Measurements from ENCODE around the gene TUBB3.
"Not testable (repeated sequence)": the region's sequence is repeated elsewhere in the genome, so short reads cannot be mapped to it uniquely, and the experiment has no call there.

TUBB3 gene

GRCh38 chr16:89931305-89931896, 8.3 kb downstream of the TUBB3 start:
- Histone ChIP-seq H3K36me3 (ENCODE audit: control insufficient read depth, insufficient read depth, low read length) (peaks cover 39% of the 10 kb centered on the region), H3K27ac (ENCODE audit: low read length) (no peak overlapping the region), H3K9me3 (ENCODE audit: control insufficient read depth, insufficient read depth, low read length) (no peaks in the 10 kb centered on the region), H3K27me3 (ENCODE audit: control insufficient read depth, insufficient read depth, low read length) (no peaks in the 10 kb centered on the region), H3K4me1 (ENCODE audit: control insufficient read depth, insufficient read depth, low read length) (no peaks in the 10 kb centered on the region), H3K4me3 (ENCODE audit: low read length) (no peak overlapping the region; the same call in 1 of the 2 replicates)
- WGBS (ENCODE audit: insufficient coverage, insufficient read length) = no CpG with 5 or more reads among the region's 16 CpGs
- no peak for DNase-seq (ENCODE audit: low read depth, low spot score)

- no peaks in the 10 kb centered on the region for H3K9me3 ChIP-seq (ENCODE audit: control insufficient read depth, insufficient read depth, low read length)
- H3K4me3 ChIP-seq (ENCODE audit: low read length) = no peak overlapping the region
- H3K36me3 ChIP-seq (ENCODE audit: control insufficient read depth, insufficient read depth, low read length) = peaks cover 39% of the 10 kb centered on the region
- no peak overlapping the region for H3K27ac ChIP-seq (ENCODE audit: low read length)
- DNase-seq (ENCODE audit: low read depth, low spot score) = no peak
- no peaks in the 10 kb centered on the region for H3K4me1 ChIP-seq (ENCODE audit: control insufficient read depth, insufficient read depth, low read length)
- WGBS (ENCODE audit: insufficient coverage, insufficient read length) = no CpG with 5 or more reads among the region's 6 CpGs
- no peaks in the 10 kb centered on the region for H3K27me3 ChIP-seq (ENCODE audit: control insufficient read depth, insufficient read depth, low read length)
These were observed 8.8 kb downstream of the TUBB3 start for GRCh38 chr16:89931964-89932363.

- H3K27ac ChIP-seq (ENCODE audit: low read length); H3K9me3 ChIP-seq (ENCODE audit: control insufficient read depth, insufficient read depth, low read length); H3K4me1 ChIP-seq (ENCODE audit: control insufficient read depth, insufficient read depth, low read length); DNase-seq (ENCODE audit: low read depth, low spot score); H3K4me3 ChIP-seq (ENCODE audit: low read length); H3K27me3 ChIP-seq (ENCODE audit: control insufficient read depth, insufficient read depth, low read length): not testable (repeated sequence)
- peaks cover 39% of the 10 kb centered on the region for H3K36me3 ChIP-seq (ENCODE audit: control insufficient read depth, insufficient read depth, low read length)
- no CpG with 5 or more reads among the region's 29 CpGs for WGBS (ENCODE audit: insufficient coverage, insufficient read length)
These were observed 10.9 kb downstream of the TUBB3 start for GRCh38 chr16:89934019-89934418.

GRCh38 chr16:89934611-89935553, 11.7 kb downstream of the TUBB3 start:
- H3K9me3 ChIP-seq (ENCODE audit: control insufficient read depth, insufficient read depth, low read length) = no peaks in the 10 kb centered on the region
- H3K27ac ChIP-seq (ENCODE audit: low read length) = no peak overlapping the region
- no CpG with 5 or more reads among the region's 61 CpGs for WGBS (ENCODE audit: insufficient coverage, insufficient read length)
- no peaks in the 10 kb centered on the region for H3K4me1 ChIP-seq (ENCODE audit: control insufficient read depth, insufficient read depth, low read length)
- H3K27me3 ChIP-seq (ENCODE audit: control insufficient read depth, insufficient read depth, low read length) = no peaks in the 10 kb centered on the region
- H3K4me3 ChIP-seq (ENCODE audit: low read length) = no peak overlapping the region
- DNase-seq (ENCODE audit: low read depth, low spot score) = no peak
- peaks cover 39% of the 10 kb centered on the region for H3K36me3 ChIP-seq (ENCODE audit: control insufficient read depth, insufficient read depth, low read length)

- H3K27me3 ChIP-seq (ENCODE audit: control insufficient read depth, insufficient read depth, low read length); H3K4me3 ChIP-seq (ENCODE audit: low read length); H3K9me3 ChIP-seq (ENCODE audit: control insufficient read depth, insufficient read depth, low read length); H3K27ac ChIP-seq (ENCODE audit: low read length); H3K4me1 ChIP-seq (ENCODE audit: control insufficient read depth, insufficient read depth, low read length); DNase-seq (ENCODE audit: low read depth, low spot score): not testable (repeated sequence)
- H3K36me3 ChIP-seq (ENCODE audit: control insufficient read depth, insufficient read depth, low read length) = peaks cover 39% of the 10 kb centered on the region
- WGBS (ENCODE audit: insufficient coverage, insufficient read length) = no CpG with 5 or more reads among the region's 27 CpGs
These were observed 12.5 kb downstream of the TUBB3 start for GRCh38 chr16:89935620-89936019.

GRCh38 chr16:89936034-89936433, 12.9 kb downstream of the TUBB3 start:
- H3K4me3 ChIP-seq (ENCODE audit: low read length) = no peak overlapping the region
- no peaks in the 10 kb centered on the region for H3K27me3 ChIP-seq (ENCODE audit: control insufficient read depth, insufficient read depth, low read length)
- no CpG with 5 or more reads among the region's 13 CpGs for WGBS (ENCODE audit: insufficient coverage, insufficient read length)
- H3K9me3 ChIP-seq (ENCODE audit: control insufficient read depth, insufficient read depth, low read length) = no peaks in the 10 kb centered on the region
- H3K27ac ChIP-seq (ENCODE audit: low read length) = no peak overlapping the region
- no peaks in the 10 kb centered on the region for H3K4me1 ChIP-seq (ENCODE audit: control insufficient read depth, insufficient read depth, low read length)
- no peak for DNase-seq (ENCODE audit: low read depth, low spot score)
- H3K36me3 ChIP-seq (ENCODE audit: control insufficient read depth, insufficient read depth, low read length) = peaks cover 39% of the 10 kb centered on the region

- no peak for DNase-seq (ENCODE audit: low read depth, low spot score)
- no peak overlapping the region for H3K27ac ChIP-seq (ENCODE audit: low read length)
- peaks cover 35% of the 10 kb centered on the region for H3K36me3 ChIP-seq (ENCODE audit: control insufficient read depth, insufficient read depth, low read length)
- no peaks in the 10 kb centered on the region for H3K9me3 ChIP-seq (ENCODE audit: control insufficient read depth, insufficient read depth, low read length)
- H3K27me3 ChIP-seq (ENCODE audit: control insufficient read depth, insufficient read depth, low read length) = no peaks in the 10 kb centered on the region
- no CpG with 5 or more reads among the region's 14 CpGs for WGBS (ENCODE audit: insufficient coverage, insufficient read length)
- no peak overlapping the region for H3K4me3 ChIP-seq (ENCODE audit: low read length)
- H3K4me1 ChIP-seq (ENCODE audit: control insufficient read depth, insufficient read depth, low read length) = no peaks in the 10 kb centered on the region
These were observed 13.4 kb downstream of the TUBB3 start for GRCh38 chr16:89936508-89936907.

- Histone ChIP-seq H3K36me3 (ENCODE audit: control insufficient read depth, insufficient read depth, low read length) (peaks cover 32% of the 10 kb centered on the region), H3K9me3 (ENCODE audit: control insufficient read depth, insufficient read depth, low read length) (no peaks in the 10 kb centered on the region), H3K27ac (ENCODE audit: low read length) (no peak overlapping the region), H3K4me1 (ENCODE audit: control insufficient read depth, insufficient read depth, low read length) (no peaks in the 10 kb centered on the region), H3K27me3 (ENCODE audit: control insufficient read depth, insufficient read depth, low read length) (no peaks in the 10 kb centered on the region), H3K4me3 (ENCODE audit: low read length) (no peak overlapping the region)
- DNase-seq (ENCODE audit: low read depth, low spot score) = no peak
- no CpG with 5 or more reads among the region's 20 CpGs for WGBS (ENCODE audit: insufficient coverage, insufficient read length)
These were observed 13.8 kb downstream of the TUBB3 start for GRCh38 chr16:89936981-89937380.

GRCh38 chr16:89938175-89938885, 15.2 kb downstream of the TUBB3 start:
- Histone ChIP-seq H3K4me3 (ENCODE audit: low read length) (no peak overlapping the region), H3K27me3 (ENCODE audit: control insufficient read depth, insufficient read depth, low read length) (no peaks in the 10 kb centered on the region), H3K36me3 (ENCODE audit: control insufficient read depth, insufficient read depth, low read length) (peaks cover 22% of the 10 kb centered on the region), H3K27ac (ENCODE audit: low read length) (no peak overlapping the region), H3K4me1 (ENCODE audit: control insufficient read depth, insufficient read depth, low read length) (no peaks in the 10 kb centered on the region), H3K9me3 (ENCODE audit: control insufficient read depth, insufficient read depth, low read length) (no peaks in the 10 kb centered on the region)
- WGBS (ENCODE audit: insufficient coverage, insufficient read length) = no CpG with 5 or more reads among the region's 21 CpGs
- DNase-seq (ENCODE audit: low read depth, low spot score) = no peak

- DNase-seq (ENCODE audit: low read depth, low spot score) = no peak
- no peak overlapping the region for H3K4me3 ChIP-seq (ENCODE audit: low read length)
- H3K27ac ChIP-seq (ENCODE audit: low read length) = no peak overlapping the region
- H3K4me1 ChIP-seq (ENCODE audit: control insufficient read depth, insufficient read depth, low read length) = peaks cover 2% of the 10 kb centered on the region; the same call in 1 of the 2 replicates
- WGBS (ENCODE audit: insufficient coverage, insufficient read length) = no CpG with 5 or more reads among the region's 5 CpGs
- no peaks in the 10 kb centered on the region for H3K9me3 ChIP-seq (ENCODE audit: control insufficient read depth, insufficient read depth, low read length)
- no peaks in the 10 kb centered on the region; the same call in 1 of the 2 replicates for H3K36me3 ChIP-seq (ENCODE audit: control insufficient read depth, insufficient read depth, low read length)
- H3K27me3 ChIP-seq (ENCODE audit: control insufficient read depth, insufficient read depth, low read length) = peaks cover 3% of the 10 kb centered on the region; the same call in 1 of the 2 replicates
These were observed 21.6 kb downstream of the TUBB3 start for GRCh38 chr16:89944773-89945172.

All from iPS DF 6.9 (cell line).